ENCODE measurements around the gene SLC6A7.
A peak's percentile ranks its signal among the peaks of the same experiment; 100 is the strongest.

The SLC6A7 gene
- 0.23 to 6.4 (median 1.3) reads per million in 18 experiments for total RNA-seq

DNA sequence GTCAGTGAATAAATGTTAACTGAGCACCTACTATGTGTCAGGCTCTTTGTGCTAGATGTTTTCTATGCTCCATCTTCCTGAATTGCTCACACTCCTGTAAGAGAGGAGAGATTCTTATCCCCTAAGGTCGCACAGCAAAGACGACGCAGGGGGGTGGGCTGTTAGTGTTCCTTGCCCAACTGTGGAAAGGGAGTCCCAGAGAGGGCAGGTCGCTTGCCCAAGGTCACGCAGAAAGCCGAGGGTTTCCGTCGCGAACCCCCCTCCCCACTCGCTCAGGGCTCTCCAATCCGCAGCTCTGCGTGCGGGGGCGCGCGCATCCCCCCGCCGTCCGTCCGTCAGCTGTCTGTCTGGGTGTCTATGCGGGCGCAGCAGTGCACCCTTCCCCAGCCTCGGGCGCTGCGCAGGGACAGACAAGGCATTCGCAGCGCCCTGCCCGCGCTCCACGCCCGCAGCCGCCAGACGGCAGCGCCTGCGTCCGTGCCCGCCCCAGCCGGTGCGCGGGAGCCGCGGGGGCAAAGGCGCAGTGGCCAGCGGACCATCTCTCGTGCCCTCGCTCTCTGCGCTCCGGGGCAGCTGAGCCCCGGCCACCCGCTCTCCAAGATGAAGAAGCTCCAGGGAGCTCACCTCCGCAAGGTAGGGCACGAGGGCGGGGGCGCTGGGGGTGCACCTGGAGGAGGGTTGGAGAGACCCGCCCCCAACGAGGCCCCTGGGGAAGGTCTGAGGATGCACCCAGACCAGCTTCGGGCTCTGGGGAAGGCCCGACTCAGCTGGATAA is at the start of gene SLC6A7:
SLC6A7 (plus strand) TSS at position 335 of the 775 bp plus-strand sequence; CDS start at position 601, 266 bp downstream.
- DNase-seq: no peak

DNA sequence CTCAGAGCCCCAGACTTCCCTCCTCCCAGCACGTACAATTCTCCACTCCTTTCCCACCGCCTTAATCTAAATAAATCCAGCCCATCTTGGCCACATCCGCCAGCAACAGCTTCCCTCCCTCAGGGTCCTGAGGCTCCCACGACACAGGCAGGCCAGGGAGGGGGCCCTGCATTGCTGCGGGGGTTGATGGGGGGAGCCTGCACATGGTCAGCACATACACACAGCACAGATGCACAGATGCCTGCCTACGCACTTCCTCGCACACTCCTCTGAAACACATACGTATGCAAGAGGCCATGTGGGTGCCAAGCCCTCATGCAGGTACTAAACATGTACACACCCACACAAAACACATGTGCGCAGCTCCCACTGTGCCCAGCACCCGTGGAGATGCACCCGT is 49.0 kb upstream of the SLC6A7 start:
- no peak for DNase-seq

DNA sequence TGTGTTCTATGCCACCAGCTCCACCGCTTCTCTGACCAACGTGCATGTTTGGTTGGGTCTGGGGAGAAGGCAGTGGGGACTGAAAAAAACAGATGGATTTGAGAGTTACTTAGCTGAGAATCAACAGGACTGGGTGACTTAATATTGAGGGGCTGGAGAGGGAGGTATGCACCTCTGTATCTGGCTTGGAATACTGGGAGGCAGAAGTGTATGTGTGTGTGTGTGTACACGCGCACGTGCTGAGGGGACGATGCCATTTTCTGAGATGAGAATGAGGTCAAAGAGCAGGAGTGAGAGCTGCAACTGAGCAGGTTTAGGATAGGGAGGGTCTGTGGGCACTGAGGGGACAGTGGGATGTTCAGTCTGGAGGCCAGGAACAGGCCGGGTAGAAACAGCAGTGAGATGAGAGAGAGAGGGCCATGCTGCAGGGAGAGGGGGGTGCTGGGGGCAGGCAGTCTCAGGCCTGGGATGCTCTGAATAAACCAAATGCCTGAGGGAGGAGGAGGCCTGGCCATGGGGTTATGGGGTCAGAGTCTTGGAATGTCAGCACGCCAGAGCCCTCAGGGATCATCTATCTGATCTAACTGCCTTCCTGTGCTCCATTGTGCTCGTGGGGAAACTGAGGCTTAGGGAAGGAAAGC is 48.2 kb upstream of the SLC6A7 start:
- no peak for DNase-seq

DNA sequence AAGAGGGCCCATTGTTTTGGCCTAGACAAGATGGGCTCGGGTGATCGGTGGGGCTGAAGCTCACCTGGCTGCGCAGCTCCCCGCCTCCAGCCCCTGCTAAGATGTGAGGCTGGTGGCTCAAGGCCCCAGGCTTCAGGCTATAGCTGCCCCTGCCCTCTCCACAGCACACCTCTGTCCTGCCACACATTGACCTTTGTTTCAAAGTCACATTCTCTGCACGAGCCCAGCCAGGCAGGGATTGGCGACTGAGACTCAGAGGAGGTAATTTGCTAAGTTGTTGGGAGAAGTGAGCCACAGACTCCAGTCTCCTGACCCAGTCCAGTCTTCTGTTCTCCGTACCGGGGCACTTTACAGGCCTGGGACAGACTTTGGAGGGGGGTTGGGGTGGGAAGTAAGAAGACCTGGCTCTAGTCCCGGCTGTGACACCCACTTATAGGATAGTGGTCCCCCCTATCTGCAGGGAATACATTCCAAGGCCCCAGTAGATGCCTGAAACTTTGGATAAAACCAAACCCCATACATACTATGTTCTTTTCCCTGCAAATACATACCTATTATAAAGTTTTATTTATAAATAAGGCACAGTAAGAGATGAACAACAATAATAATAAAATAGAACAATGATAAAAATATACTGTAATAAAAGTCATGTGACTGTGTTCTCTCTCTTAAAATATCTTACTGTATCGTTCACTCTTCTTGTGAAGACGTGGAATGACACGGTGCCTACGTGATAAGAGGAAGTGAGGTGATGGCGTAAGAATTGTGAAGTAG is 47.5 kb upstream of the SLC6A7 start:
- DNase-seq: peak in 1 of 2 donors; percentile 82

DNA sequence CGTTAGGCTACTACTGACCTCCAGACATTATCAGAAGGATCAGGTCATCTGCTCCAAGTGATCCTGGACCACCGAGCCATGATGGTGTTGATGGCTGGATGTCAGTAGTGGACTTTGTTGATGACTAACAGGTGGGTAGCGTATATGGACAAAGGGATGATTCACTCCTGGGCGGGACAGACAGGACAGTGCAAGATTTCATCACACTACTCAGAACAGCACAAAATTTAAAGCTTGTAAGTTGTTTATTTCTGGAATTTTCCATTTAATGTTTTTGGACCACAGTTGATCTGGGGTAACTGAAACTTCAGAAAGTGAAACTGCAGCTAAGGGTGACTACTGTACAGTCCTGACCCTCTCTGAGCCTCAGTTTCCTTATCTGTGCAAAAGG is 46.9 kb upstream of the SLC6A7 start:
- DNase-seq: peak in 1 of 2 donors; percentile 77

DNA sequence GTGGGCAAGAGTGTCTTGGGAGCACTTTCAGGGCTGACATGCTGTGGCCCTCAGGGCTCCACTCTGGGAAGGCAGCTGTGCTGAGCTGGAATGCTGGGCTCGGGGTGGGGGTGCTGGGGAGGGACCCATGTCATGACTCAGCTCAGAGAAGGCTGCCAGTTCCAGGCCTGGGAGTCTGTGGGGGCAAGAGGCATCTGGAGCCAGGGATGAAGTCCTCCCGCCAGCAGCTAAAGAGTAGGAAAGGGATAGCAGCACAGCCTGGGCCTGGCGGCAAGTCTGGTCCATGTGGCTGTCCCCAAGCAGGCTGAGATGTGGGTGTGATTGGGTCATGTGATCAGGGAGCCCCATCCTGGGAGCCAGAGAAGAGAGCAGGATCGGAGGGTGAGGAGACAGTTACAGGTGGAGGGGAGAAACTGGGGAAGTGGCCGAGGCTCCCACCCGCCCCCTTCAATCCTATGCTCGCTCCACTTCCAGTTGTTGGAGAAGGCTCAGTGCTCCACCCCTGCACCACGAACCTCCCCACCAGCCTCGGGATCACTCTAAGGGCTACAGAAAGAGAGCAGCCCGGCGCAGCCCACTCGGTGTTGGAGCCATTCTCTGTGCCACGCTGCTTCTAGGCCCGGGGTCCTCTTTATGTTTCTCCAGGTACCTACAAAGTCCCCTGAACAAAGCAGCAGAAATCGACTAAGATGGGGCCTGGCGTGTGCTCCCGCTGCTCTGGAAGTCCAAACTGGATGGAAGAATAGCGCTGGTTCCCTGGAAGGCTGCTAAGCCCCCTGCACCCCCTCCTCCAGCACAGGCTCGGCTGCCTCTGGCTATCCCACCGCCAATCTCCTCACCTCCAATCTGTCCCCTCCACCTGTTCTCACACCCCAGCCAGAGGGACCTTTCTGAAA is 46.3 kb upstream of the SLC6A7 start:
- DNase-seq: no peak

DNA sequence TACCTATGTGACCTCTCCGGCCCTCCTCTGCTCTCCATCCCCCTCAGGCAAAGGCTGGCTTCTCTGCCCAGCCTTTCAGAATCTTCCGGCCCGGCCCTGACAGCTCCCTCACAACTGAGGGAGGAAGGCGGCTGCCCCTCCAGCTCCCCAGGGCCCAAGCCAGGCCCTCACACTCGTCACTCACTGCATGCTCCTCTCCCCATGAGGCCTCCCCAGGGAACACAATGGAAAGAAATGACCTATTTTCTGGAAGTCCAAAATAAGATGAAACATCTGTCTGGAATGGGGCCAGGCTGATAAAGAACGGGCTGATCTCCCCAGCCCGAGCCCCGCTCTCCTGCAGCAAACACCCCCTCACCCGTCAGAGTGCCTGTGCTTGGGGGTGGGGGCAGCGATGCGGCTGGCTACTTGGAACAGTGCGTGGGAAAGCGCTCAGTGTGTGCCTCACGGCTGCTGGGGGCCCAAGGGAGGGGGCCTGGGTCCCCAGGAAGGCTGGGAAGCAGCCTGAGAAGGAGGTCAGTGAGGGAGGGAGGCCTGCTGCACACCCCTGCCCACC is 45.5 kb upstream of the SLC6A7 start:
- no peak for DNase-seq

DNA sequence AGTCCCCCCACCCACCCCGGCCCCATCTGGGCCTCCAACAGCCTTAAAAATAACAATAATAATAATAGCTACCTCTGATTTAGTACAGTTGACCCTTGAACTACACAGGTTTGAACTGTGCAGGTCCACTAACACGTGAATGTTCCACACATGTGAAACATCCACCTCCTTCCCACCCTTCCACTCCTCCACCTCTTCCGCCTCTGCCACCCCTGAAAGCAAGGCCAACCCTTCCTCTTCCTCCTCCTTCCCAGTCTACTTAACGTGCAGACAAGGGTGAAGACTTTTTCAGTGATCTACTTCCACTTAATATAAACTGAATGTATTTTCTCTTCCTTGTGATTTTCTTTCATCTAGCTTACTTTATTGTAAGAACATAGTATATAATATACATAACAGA is 45.0 kb upstream of the SLC6A7 start:
- peak; percentile 33 to 35 for DNase-seq

DNA sequence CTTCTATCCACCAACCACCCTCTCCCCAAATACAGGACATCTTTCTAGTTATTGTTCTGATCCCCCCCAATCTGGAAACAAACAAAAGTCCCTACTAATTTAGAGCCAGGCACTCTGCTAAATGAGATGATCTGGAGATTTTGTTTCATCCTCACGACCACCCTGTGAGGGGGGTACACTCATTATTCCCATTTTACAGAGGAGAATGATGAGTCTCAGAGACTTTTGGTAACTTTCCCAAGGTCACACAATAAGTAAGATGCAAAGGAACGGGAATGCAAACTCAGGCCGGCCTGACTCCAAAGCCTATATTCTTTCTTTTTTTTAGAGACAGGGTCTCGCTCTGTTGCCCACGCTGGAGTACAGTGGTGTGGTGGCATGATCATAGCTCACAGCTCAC is 43.6 kb upstream of the SLC6A7 start:
- no peak for DNase-seq

DNA sequence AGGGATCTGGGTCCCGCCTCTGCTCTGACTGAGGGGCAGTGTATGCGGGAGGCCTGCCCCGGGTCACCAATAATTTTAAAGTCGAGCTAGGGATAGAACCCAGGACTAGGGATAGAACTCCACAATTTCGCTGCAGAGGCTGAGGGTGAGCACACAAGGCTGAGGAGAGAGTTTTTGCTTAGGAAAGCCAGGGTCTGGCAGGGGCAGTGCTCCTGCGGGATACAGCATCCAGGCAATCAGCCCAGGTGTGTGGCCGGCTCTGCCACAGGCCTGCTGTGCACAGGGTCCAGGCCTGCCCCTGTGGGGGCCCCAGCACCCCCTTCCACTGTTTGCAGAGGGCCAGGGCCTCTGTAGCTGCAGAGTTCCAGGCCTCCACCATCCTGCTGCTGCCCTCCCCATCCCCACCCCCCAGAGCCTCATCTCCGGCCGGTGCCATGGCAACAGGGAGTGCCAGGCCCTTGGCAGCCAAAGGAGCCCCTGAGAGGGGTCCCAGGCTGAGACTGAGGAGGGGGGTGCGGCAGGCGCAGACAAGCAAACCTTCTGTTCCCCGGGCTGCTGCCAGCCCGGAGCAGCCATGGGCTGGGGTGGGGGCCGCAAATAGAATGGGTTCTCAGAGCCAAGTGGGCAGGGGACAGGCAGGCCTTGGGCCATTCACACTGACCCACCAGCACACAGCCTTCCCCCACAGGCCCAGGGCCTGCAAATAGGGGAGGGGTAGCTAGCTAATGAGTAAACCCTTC is 42.8 kb upstream of the SLC6A7 start:
- no peak for DNase-seq

DNA sequence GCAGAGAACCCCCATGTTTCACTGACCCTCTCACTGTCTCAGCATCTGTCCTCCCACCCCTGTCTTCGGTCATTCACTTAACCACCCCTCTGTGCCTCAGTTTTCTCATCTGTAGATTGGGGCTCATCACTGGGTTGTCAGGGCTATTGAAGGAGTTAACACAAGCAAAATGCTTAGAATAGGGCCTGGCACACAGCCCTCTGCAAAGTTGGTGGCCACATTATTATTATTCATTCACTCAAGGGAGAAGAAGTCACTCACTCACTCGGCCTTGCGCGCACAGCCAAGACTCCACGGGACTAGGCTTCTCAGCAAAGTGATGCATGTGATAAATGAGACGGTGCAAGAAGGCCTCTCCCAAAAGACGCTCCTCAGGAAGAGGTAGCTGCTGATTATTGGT is 42.2 kb upstream of the SLC6A7 start:
- no peak for DNase-seq

DNA sequence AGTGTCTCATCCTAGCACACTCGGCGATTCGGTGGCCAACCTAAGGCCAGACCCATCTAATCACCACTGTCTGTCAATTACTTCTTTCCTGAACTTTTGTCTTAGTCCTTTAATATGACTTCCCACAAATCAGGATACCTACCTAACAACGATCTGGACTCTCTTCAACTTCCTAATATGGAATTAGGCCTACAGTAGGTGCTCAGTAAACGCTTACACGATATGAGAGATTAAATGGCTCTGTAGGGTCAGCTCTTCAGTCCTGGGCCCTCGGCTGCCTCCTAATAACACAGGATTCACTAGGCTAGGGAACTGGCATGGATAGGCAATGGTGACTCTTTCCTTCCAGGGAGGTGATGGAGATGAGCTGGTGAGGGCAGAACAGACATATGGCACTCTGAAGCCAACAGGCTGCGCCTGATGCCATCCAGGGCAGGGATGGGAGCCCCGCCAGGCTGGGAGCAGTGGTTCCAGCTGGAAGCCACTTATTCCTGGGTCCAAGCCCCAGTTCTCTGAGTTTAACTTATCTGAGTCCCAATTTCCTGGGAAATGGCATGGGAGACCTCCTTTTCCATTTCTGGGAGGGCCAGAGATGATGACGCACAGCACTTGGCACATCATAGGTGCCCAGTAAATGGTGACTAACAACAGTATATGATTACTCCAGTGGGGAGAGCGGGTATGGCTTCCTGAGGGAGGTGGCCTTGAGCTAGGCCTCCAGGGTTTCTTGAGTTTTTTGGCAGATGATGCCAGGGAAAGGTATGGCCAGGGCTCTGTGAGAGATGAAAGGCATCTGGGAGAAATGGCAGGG is 41.5 kb upstream of the SLC6A7 start:
- no peak for DNase-seq

DNA sequence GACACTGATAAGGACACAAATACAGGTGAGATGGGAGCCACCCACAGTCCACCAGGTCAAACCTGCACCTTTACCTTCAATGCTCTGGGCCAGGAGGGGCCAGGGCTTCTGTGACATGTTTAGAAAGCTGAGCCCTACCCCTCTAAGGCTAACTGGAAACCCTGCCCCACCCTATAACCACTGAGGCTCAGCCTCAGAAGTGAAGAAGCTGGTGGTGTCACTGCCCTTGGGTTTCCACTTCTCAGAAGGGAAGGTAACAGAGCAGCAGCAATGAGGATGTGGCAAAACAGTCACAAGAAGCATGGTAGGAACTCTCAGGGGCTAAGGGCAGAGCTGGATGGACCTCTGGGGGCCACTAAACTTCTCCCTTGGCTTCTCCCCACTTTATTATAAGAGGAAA is 40.2 kb upstream of the SLC6A7 start:
- DNase-seq: no peak

DNA sequence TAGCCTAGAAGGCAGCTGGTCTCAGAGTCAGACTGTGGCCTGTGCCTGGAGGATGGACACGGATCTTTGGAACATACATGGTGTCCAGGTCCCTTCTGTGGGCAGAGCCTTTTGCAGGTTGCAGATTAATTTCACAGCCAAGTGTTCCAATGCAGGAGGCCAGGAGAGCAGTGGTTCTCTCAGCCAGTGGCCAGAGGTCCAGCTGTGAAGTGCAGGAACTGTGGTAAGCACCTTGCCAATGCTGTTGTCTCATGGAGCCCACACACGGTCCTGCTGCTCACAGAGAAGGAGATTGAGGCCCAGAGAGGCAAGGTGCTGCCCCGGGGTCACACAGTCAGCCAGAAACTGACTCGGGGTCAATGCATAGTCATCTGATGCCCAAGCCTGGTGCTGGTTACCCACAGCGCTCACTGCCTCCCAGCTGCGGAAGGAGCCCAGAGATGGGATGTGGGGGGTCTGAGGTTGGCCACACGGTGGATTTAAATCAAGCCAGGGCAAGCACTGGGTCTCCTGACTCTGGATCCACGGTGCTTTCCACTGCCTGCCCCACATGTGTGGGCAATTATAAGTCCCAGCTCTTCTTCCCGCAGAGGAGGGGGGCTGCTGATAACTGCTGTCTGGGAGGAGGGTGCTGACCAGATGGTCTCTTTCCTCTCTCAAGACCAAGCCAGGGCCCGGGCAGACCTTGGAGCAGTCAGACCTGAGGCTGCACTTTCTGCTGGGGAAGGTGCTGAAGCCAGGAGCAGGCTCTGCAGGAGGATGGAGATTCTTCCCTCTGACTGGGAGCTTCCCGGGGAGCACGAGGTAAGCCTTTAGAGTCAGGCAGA is 37.0 kb upstream of the SLC6A7 start:
- no peak for DNase-seq

DNA sequence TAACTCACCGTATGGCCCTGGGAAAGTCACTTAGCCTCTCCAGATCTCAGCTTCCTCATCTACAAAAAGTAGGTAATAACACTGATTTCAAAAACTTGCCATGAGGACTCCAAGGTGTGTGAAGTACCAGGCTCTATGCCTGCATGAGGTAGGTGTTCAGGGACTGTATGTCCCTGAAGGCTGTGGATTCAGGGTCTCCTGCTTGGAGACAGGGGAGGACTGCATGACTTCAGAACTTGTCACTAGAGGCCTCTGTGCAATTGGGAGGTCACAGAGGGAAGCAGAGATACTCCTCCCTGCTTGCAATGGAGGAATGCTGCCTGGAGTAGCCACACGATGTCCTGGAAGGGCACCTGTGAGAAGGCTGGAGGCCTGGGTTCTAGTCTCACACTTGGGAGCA is 36.4 kb upstream of the SLC6A7 start:
- DNase-seq: no peak

DNA sequence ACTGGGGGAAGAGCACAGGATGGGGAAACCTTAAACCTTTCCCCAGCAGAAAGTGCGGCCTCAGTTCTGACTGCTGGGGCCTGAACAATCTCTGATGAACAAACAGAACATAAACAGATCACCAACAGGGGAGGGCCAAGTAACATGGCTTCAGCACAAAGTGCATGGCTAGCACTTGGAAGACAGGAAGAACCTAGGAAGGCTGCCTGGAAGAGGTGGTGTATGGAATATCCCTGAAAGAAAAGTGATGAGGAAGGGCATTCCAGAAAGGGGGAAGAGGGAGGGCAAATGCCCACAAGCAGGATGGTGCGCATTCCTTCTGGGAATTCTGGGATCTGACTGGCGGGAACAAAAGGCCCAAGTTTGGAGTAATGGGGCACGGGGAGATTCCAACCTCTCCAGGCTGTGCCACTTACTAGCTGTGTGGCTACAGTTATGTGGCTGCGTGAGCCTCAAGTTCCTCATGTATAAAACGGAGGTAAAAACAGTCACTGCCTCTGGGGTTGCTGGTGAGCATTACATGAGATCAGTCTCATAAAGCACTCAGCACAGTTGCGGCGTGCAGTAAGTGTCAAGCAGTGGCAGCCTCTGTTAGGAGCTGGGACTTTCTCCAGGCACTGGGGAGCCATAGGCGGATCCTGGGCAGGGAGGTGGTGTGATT is 35.8 kb upstream of the SLC6A7 start:
- peak; percentile 12 to 60 for DNase-seq

DNA sequence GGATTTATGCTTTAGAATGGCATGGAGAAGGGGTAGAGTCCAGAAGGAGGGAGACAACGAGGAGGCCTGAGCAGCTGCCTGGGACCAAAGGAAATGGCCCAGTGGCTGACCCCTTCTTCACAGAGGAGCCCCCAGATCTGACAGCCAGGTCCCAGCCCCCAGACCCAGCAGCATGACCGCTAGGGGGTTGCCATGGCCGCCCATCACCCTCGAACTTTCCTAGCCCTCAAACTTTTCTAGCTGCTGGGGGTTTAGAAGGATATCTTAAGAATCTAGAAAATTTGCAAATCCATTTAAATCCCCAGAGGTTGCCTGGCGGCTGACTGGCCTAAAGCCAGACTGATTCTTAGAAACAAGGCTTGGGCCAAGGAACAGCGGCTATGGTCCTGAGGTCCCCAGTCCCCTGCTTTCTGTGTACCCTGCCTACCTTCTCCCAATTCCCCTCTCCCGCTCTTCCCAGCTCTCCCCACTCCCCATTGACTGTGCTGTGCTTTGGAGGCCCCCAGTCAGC is 35.2 kb upstream of the SLC6A7 start:
- no peak for DNase-seq

DNA sequence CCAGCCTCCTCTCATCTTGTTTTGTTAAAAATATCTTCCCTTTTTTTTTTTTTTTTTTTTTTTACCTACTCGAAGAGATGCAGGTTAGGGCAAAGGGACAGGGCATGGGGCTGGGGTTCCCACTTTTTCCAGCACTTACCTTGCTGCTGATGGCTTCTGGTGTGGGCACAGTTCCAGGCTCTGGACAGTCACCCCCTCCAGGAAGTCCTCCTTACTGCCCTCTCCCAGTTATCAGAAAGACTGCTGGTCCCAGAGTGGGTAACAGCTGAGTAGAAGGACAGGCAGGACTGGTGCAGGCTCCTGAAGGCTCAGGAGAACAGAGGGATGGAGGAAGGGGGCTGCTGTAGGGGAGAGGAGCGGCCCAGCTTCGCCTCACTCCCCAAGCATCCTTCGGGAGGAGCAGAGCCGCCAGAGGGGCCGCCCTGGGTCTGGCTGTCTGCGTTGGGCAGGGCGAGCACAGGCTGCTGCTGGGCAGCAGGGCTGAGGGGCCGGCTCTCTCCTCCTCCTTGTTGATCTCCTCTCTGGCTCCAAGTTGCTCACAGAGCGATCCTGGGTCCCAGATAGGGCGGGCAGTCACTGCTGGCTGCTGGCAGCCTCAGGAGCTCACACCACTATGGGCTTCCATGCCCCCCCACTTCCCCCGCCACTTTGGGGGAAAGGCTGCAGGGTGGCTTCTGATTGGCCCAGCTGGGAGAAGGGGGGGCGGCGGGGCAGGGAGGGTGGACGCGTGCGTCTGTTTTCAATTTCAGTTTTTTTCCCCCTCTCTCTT is 34.4 kb upstream of the SLC6A7 start, which contains the start of gene PDGFRB:
PDGFRB (minus strand) TSS at position 588 of the 769 bp plus-strand sequence. CDS start 18,798 bp downstream, outside the sequence.
- no peak for DNase-seq

All from inflammatory macrophage (primary cell).